ENCODE measurements around the gene DCDC1.
A peak's percentile ranks its signal among the peaks of the same experiment; 100 is the strongest.

GRCh38 chr11:30855383-30856006 is 514.0 kb downstream of the DCDC1 start:
- peak in 6 of 7 experiments; percentile 35 to 58 (median 52) for TF ChIP-seq CTCF (IDR thresholded peaks at IDR 0.05)
- no peak for TF ChIP-seq POLR2A (IDR thresholded peaks at IDR 0.05)
